GM11168 (cell line): Measurements from ENCODE around the gene CCT4.

ENCODE experiments used
- in situ Hi-C: fragments of 300-500 bp; cut with MboI; formaldehyde crosslinking; loops from one replicate; pipeline ENCODE4 v1.12.0; 2022; ENCODE audit warnings: low sequenced_read_pairs; ENCODE audit not compliant: unreplicated experiment

Gene CCT4

GRCh38 chr2:61888267-61889055 is at the start of gene CCT4:
TSS of gene CCT4 (minus strand) at chr2:61888656. CDS start at chr2:61888507, 149 bp downstream.
- in situ Hi-C loops, result no loop called here

- in situ Hi-C loops, result no loop called here
These were observed 49.4 kb upstream of the CCT4 start for GRCh38 chr2:61937886-61938285.

- in situ Hi-C loops, result no loop called here
These were observed 48.6 kb upstream of the CCT4 start for GRCh38 chr2:61937098-61937497.

GRCh38 chr2:61928826-61929461 is 40.5 kb upstream of the CCT4 start:
- in situ Hi-C loops, result no loop called here

GRCh38 chr2:61926531-61927477 is 38.3 kb upstream of the CCT4 start:
- in situ Hi-C loops, result no loop called here

GRCh38 chr2:61924895-61925663 is 36.6 kb upstream of the CCT4 start:
- in situ Hi-C loops, result loop anchor here (25.0 kb wide), 1 partner anchor 837 kb away; no protein-coding TSS in a partner anchor

- in situ Hi-C loops, result loop anchor here (25.0 kb wide), 1 partner anchor 840 kb away; no protein-coding TSS in a partner anchor
These were observed 34.3 kb upstream of the CCT4 start for GRCh38 chr2:61922714-61923113.

GRCh38 chr2:61920548-61920947 is 32.1 kb upstream of the CCT4 start:
- in situ Hi-C loops, result loop anchor here (25.0 kb wide), 1 partner anchor 842 kb away; no protein-coding TSS in a partner anchor

- in situ Hi-C loops, result loop anchor here (5.0 to 25.0 kb wide), 2 partner anchors 498 to 848 kb away; no protein-coding TSS in a partner anchor
These were observed 26.3 kb upstream of the CCT4 start for GRCh38 chr2:61914794-61915193.

- in situ Hi-C loops, result loop anchor here (25.0 kb wide), 1 partner anchor 851 kb away; no protein-coding TSS in a partner anchor
These were observed 23.1 kb upstream of the CCT4 start for GRCh38 chr2:61911510-61911909.

- in situ Hi-C loops, result loop anchor here (25.0 kb wide), 1 partner anchor 852 kb away; no protein-coding TSS in a partner anchor
These were observed 22.1 kb upstream of the CCT4 start for GRCh38 chr2:61910603-61911002.

GRCh38 chr2:61909116-61909515 is 20.7 kb upstream of the CCT4 start:
- in situ Hi-C loops, result loop anchor here (25.0 kb wide), 1 partner anchor 853 kb away; no protein-coding TSS in a partner anchor

- in situ Hi-C loops, result loop anchor here (25.0 kb wide), 1 partner anchor 856 kb away; no protein-coding TSS in a partner anchor
These were observed 17.7 kb upstream of the CCT4 start for GRCh38 chr2:61906186-61906470.

- in situ Hi-C loops, result loop anchor here (25.0 kb wide), 1 partner anchor 857 kb away; no protein-coding TSS in a partner anchor
These were observed 17.1 kb upstream of the CCT4 start, which contains the start of gene COMMD1 for GRCh38 chr2:61905372-61906185. TSS of gene COMMD1 (plus strand) at chr2:61905674. CDS start at chr2:61905679, 5 bp downstream.

GRCh38 chr2:61900281-61900680 is 11.8 kb upstream of the CCT4 start:
- in situ Hi-C loops, result loop anchor here (25.0 kb wide), 1 partner anchor 862 kb away; no protein-coding TSS in a partner anchor

GRCh38 chr2:61898810-61899209 is 10.4 kb upstream of the CCT4 start:
- in situ Hi-C loops, result no loop called here

- in situ Hi-C loops, result no loop called here
These were observed 664 bp downstream of the CCT4 start for GRCh38 chr2:61887717-61888266.
